GM12878 (cell line): ENCODE measurements around the gene TSHR. TPM values are rescaled to one million over a fixed set of nuclear protein-coding genes. Genes with fewer than 3 reads are reported as not detected.

Source experiments
- CTCF ChIP-seq, 3 experiments: IDR thresholded peaks in 2 of 3; conservative IDR thresholded peaks in 1 of 3; 2 replicates each; pipeline ENCODE4 v1.5.1; 2011; ENCODE audit warnings: low read depth in 3 of 3, low read length in 3 of 3, mild to moderate bottlenecking in 3 of 3, control low read depth in 2 of 3, moderate library complexity in 2 of 3, inconsistent platforms in 1 of 3, mixed read lengths in 1 of 3; ENCODE audit not compliant: control insufficient read depth in 2 of 3, insufficient read depth in 1 of 3; ENCODE audit errors: extremely low read depth in 1 of 3
- ESRRA ChIP-seq: IDR thresholded peaks from 2 replicates; pipeline ENCODE4 v1.6.1; 2012; ENCODE audit warnings: mild to moderate bottlenecking, low read length, improper control_type of control experiment
- GATAD2B ChIP-seq: fragments of 450-650 bp; conservative IDR thresholded peaks from 2 replicates; pipeline ENCODE4 v1.6.1; 2017; ENCODE audit warnings: low read depth, mild to moderate bottlenecking, moderate library complexity
- JUNB ChIP-seq: IDR thresholded peaks from 2 replicates; pipeline ENCODE4 v1.6.1; 2016; ENCODE audit warnings: antibody characterized with exemption, mild to moderate bottlenecking
- PBX3 ChIP-seq: IDR thresholded peaks from 2 replicates; pipeline ENCODE4 v1.6.1; 2011; ENCODE audit warnings: mild to moderate bottlenecking, low read depth, low read length, moderate library complexity; ENCODE audit not compliant: insufficient replicate concordance
- RAD21 ChIP-seq: IDR thresholded peaks from 2 replicates; pipeline ENCODE4 v1.6.1; 2011; ENCODE audit warnings: mild to moderate bottlenecking, low read depth, low read length, moderate library complexity; ENCODE audit not compliant: insufficient read depth
- RFX5 ChIP-seq: IDR thresholded peaks from 2 replicates; pipeline ENCODE4 v1.6.1; 2011; ENCODE audit warnings: low read depth, low read length, improper control_type of control experiment
- SIN3A ChIP-seq: IDR thresholded peaks from 2 replicates; pipeline ENCODE4 v1.6.1; 2012; ENCODE audit warnings: low read depth, low read length, improper control_type of control experiment
- SMARCA5 ChIP-seq: fragments of 450-650 bp; IDR thresholded peaks from 2 replicates; pipeline ENCODE4 v1.6.1; 2017; ENCODE audit warnings: mild to moderate bottlenecking
- SMC3 ChIP-seq: IDR thresholded peaks from 2 replicates; pipeline ENCODE4 v1.6.1; 2011; ENCODE audit warnings: low read length, improper control_type of control experiment, borderline replicate concordance
- SPI1 ChIP-seq: IDR thresholded peaks from 2 replicates; pipeline ENCODE4 v1.6.1; 2011; ENCODE audit warnings: low read depth, mild to moderate bottlenecking, low read length, moderate library complexity, borderline replicate concordance; ENCODE audit not compliant: insufficient read depth
- YY1 ChIP-seq: IDR thresholded peaks from 2 replicates; pipeline ENCODE4 v1.6.1; 2011; ENCODE audit warnings: low read depth, mild to moderate bottlenecking, low read length
- ZNF207 ChIP-seq: fragments of 450-650 bp; IDR thresholded peaks from 2 replicates; pipeline ENCODE4 v1.6.1; 2014; ENCODE audit warnings: antibody characterized with exemption, mild to moderate bottlenecking, borderline replicate concordance
- polyA plus RNA-seq, 11 experiments: library from polyadenylated mRNA; depleted of rRNA in 4 of 11; unstranded in 6 of 11; stranded (reverse) in 5 of 11; fragments of >200 nt; fragmentation: Nextera tagmentation in 4 of 11; fragmentation: Illumina TruSeq in 1 of 11; extraction: Ambion mirVana in 4 of 11; extraction: Trizol in 1 of 11; gene quantifications; 1 replicate in 1 of 11; 2 replicates in 10 of 11; pipeline versions ENCODE4 v1.2.1 to v1.2.3, GENCODE V29; 2011 to 2016; ENCODE audit warnings: inconsistent platforms in 2 of 11, missing spikeins in 2 of 11, low read depth in 1 of 11
- total RNA-seq, 4 experiments: library from RNA; depleted of rRNA in 3 of 4; stranded (reverse); fragments of >200 nt in 3 of 4; fragmentation: Illumina TruSeq in 1 of 4; extraction: Trizol in 1 of 4; gene quantifications; 2 replicates each; pipeline versions ENCODE4 v1.2.1 to v1.2.3, GENCODE V29; 2013 to 2021

Gene TSHR
- total and polyA plus RNA-seq, 10 of the 15 experiments (the other 5 are each of a cell fraction or from before 2014, with no cell fraction given): 0.06 to 0.31 TPM; not detected in 8

- TF ChIP-seq CTCF (IDR thresholded peaks at IDR 0.05 in 2 of 3, conservative IDR thresholded peaks at IDR 0.05 in 1 of 3; ENCODE audit: control insufficient read depth in 2 of 3, extremely low read depth in 1 of 3, insufficient read depth in 1 of 3, low read depth in 3 of 3, low read length in 3 of 3) (peak; percentile 70 to 83 (median 71)), ZNF207 (no peak), JUNB (no peak), GATAD2B (peak; percentile 54; the same call in 1 of the 2 replicates), RFX5 (no peak), PBX3 (no peak), SIN3A (no peak), ESRRA (no peak), RAD21 (peak; percentile 84), SMC3 (peak; percentile 92), SPI1 (peak; percentile 15; the same call in 1 of the 2 replicates), YY1 (peak; percentile 54; the same call in 1 of the 2 replicates), SMARCA5 (0 out of 2 replicates have a peak, but pooled peaks have one; percentile 27)
Measured at GRCh38 chr14:80954687-80955299, 628 bp upstream of the TSHR start (continued).
